ENCODE data around the gene B4GALT2. TPM values are rescaled to one million over a fixed set of nuclear protein-coding genes. Genes with fewer than 3 reads are reported as not detected.

B4GALT2 gene
- total RNA-seq, 1 experiment from 2014 or later: 70.9 TPM

GRCh38 chr1:43938383-43938782 lies 40.6 kb upstream of the B4GALT2 start:
- Histone ChIP-seq H3K23me2 (ENCODE audit: insufficient read length, low read depth, low read length, poor library complexity, severe bottlenecking) (peaks cover 15% of the 10 kb centered on the region), H2BK15ac (ENCODE audit: low read depth, low read length) (no peak overlapping the region), H3K4me2 (ENCODE audit: insufficient read depth, insufficient read length, low read length) (no peak overlapping the region), H2BK120ac (ENCODE audit: low read depth, low read length, poor library complexity, severe bottlenecking) (no peak overlapping the region), H2BK12ac (ENCODE audit: insufficient read length, low read depth, low read length) (no peak overlapping the region), H2BK20ac (ENCODE audit: low read depth, low read length, poor library complexity, severe bottlenecking) (no peak overlapping the region), H4K8ac (replicated peaks; ENCODE audit: insufficient read length, low read depth, low read length) (no peak overlapping the region), H3K9me3 (ENCODE audit: control insufficient read depth, low read depth, low read length) (no peaks in the 10 kb centered on the region), H3K14ac (ENCODE audit: insufficient read depth, low read length) (no peak overlapping the region), H4K20me1 (ENCODE audit: control insufficient read depth, insufficient read depth, insufficient read length) (no peaks in the 10 kb centered on the region), H3K9ac (ENCODE audit: extremely low read depth, insufficient read length, low read length) (no peak overlapping the region), H3K56ac (ENCODE audit: insufficient read length, low read depth, low read length) (no peak overlapping the region), H3K18ac (ENCODE audit: insufficient read length, low read depth, low read length) (no peak overlapping the region), H3K4me1 (ENCODE audit: insufficient read depth, low read length) (peaks cover 8% of the 10 kb centered on the region; the same call in 1 of the 2 replicates), H3K23ac (ENCODE audit: insufficient read length, low read depth, low read length) (no peak overlapping the region), H2AFZ (ENCODE audit: low read length) (no peak overlapping the region), H3K27ac (ENCODE audit: insufficient read length, low read depth, low read length) (no peak overlapping the region), H3T11ph (ENCODE audit: low read length) (no peak overlapping the region), H4K91ac (ENCODE audit: insufficient read length, low read depth, low read length) (no peak overlapping the region), H3K79me2 (ENCODE audit: insufficient read depth, low read length) (no peaks in the 10 kb centered on the region), H3K79me1 (ENCODE audit: insufficient read depth, low read depth, low read length, poor library complexity, severe bottlenecking) (no peaks in the 10 kb centered on the region), H3K27me3 (ENCODE audit: insufficient read depth, low read length) (no peaks in the 10 kb centered on the region), H3K4ac (ENCODE audit: low read depth, low read length) (no peak overlapping the region), H2AK5ac (ENCODE audit: insufficient read length, low read length) (no peak overlapping the region), H2BK5ac (ENCODE audit: insufficient read length, low read length) (no peak overlapping the region), H4K5ac (ENCODE audit: insufficient read length, low read depth, low read length) (no peak overlapping the region)
- no peak for DNase-seq
- Mint-ChIP-seq H3K27me3 (ENCODE audit: low read depth) (no peaks in the 10 kb centered on the region; the same call in none of the 2 replicates), H3K4me1 (peaks cover 47 to 48% of the 10 kb centered on the region in 2 experiments), H3K9me3 (no peaks in the 10 kb centered on the region), H3K27ac (no peak overlapping the region; a peak in 1 of 7 replicates), H3K4me3 (peak overlapping the region in 1 of 2 experiments; percentile 17; a peak in 1 of 5 replicates), H3K36me3 (ENCODE audit: insufficient read depth in 1 of 3, low read depth in 3 of 3) (peaks cover 0 to 6% (median 0%) of the 10 kb centered on the region in 3 experiments; a peak in 2 of 7 replicates)
- no peak for TF ChIP-seq CTCF (conservative IDR thresholded peaks at IDR 0.05)
- no CpG with 5 or more reads among the region's 10 CpGs for WGBS (ENCODE audit: extremely low coverage, insufficient read length, low lambda C conversion rate)
